B cell (primary cell): ENCODE data around the gene CARNS1. TPM values are rescaled to one million over a fixed set of nuclear protein-coding genes. Genes with fewer than 3 reads are reported as not detected.
A peak's percentile ranks its signal among the peaks of the same experiment; 100 is the strongest.

Experiments used
- ATAC-seq: fragments of 200-7000 bp; cut with Tn5 transposase; one replicate; pipeline ENCODE4 v1.10.0; 2021; ENCODE audit warnings: low read depth, mild to moderate bottlenecking, moderate number of reproducible peaks, moderate library complexity
- CTCF ChIA-PET: fragments of 350-600 bp; sonication (Branson Sonifier 250); formaldehyde crosslinking; loops from one replicate; lab custom pipeline; 2021; ENCODE audit warnings: antibody characterized with exemption, inconsistent platforms; lab: Charles Lee
- POLR2A ChIA-PET: fragments of 350-600 bp; sonication (Branson Sonifier 250); formaldehyde crosslinking; loops from one replicate; lab custom pipeline; 2021; ENCODE audit warnings: antibody characterized with exemption; lab: Charles Lee
- DNase-seq: peaks from one replicate; pipeline ENCODE4 v3.0.0; 2013
- H2AFZ ChIP-seq: 2 replicates; pipeline ENCODE4 v1.6.1; 2012; ENCODE audit warnings: mild to moderate bottlenecking, low read depth, low read length; ENCODE audit not compliant: insufficient read depth, poor library complexity, severe bottlenecking
- H3K27ac ChIP-seq, 2 donors: 1 replicate in 1 of 2; 2 replicates in 1 of 2; pipeline ENCODE4 v1.5.1; 2012 to 2013; ENCODE audit warnings: low read length in 2 of 2, mild to moderate bottlenecking in 2 of 2, moderate library complexity in 1 of 2
- H3K27me3 ChIP-seq, 4 experiments: fragments of 200-600 bp in 1 of 4; sonication (generic) in 1 of 4; replicated peaks in 1 of 4; 1 replicate in 2 of 4; 2 replicates in 2 of 4; pipeline versions ENCODE4 v1.6.1 to v1.7.0; 2013 to 2016; ENCODE audit warnings: low read length in 3 of 4, mild to moderate bottlenecking in 2 of 4, mixed read lengths in 1 of 4, moderate library complexity in 1 of 4; ENCODE audit not compliant: insufficient read depth in 4 of 4, control insufficient read depth in 3 of 4; ENCODE audit errors: control extremely low read depth in 1 of 4
- H3K36me3 ChIP-seq, 2 experiments: replicated peaks in 1 of 2; 1 replicate in 1 of 2; 2 replicates in 1 of 2; pipeline versions ENCODE4 v1.6.1 to v1.7.1; 2013; ENCODE audit warnings: low read length in 1 of 2; ENCODE audit not compliant: insufficient read depth in 2 of 2, control insufficient read depth in 1 of 2; ENCODE audit errors: control extremely low read depth in 1 of 2, extremely low read depth in 1 of 2
- H3K4me1 ChIP-seq, 2 donors: fragments of 200-600 bp in 1 of 2; sonication (generic) in 1 of 2; 1 replicate in 1 of 2; 2 replicates in 1 of 2; pipeline versions ENCODE4 v1.5.1 to v1.6.1; 2013 to 2017; ENCODE audit warnings: low read length in 2 of 2; ENCODE audit not compliant: control insufficient read depth in 2 of 2, insufficient read depth in 2 of 2
- H3K4me2 ChIP-seq: replicated peaks from 2 replicates; pipeline ENCODE3; 2012; ENCODE audit warnings: mild to moderate bottlenecking, low read depth, low read length; ENCODE audit not compliant: poor library complexity, severe bottlenecking
- H3K4me3 ChIP-seq, 5 experiments: fragments of 200-600 bp in 1 of 5; sonication (generic) in 1 of 5; 1 replicate in 3 of 5; 2 replicates in 2 of 5; pipeline versions ENCODE4 v1.5.1 to v1.7.0; 2011 to 2016; ENCODE audit warnings: low read length in 4 of 5, mild to moderate bottlenecking in 4 of 5, low read depth in 2 of 5, control low read depth in 1 of 5, moderate library complexity in 1 of 5; ENCODE audit not compliant: insufficient read depth in 1 of 5; ENCODE audit errors: control extremely low read depth in 1 of 5, extremely low read depth in 1 of 5
- H3K79me2 ChIP-seq: fragments of 200-600 bp; sonication (generic); one replicate; pipeline ENCODE4 v1.6.0; 2016; ENCODE audit warnings: low read length; ENCODE audit not compliant: control insufficient read depth, insufficient read depth
- H3K9ac ChIP-seq: fragments of 200-600 bp; sonication (generic); 2 replicates; pipeline ENCODE4 v1.6.1; 2017; ENCODE audit warnings: mild to moderate bottlenecking, low read length, moderate library complexity
- H3K9me3 ChIP-seq, 3 donors: one replicate each; pipeline versions ENCODE4 v1.6.1 to v1.7.1; 2013; ENCODE audit warnings: low read length in 2 of 3; ENCODE audit not compliant: control insufficient read depth in 2 of 3, insufficient read depth in 1 of 3; ENCODE audit errors: control extremely low read depth in 1 of 3
- H4K20me1 ChIP-seq: 2 replicates; pipeline ENCODE4 v1.6.0; 2012; ENCODE audit warnings: mild to moderate bottlenecking, low read length; ENCODE audit not compliant: insufficient read depth, control insufficient read depth, poor library complexity, severe bottlenecking
- H3K27ac Mint-ChIP-seq: one replicate; pipeline ENCODE4 v1.8.0; 2021; ENCODE audit warnings: mixed read lengths
- H3K27me3 Mint-ChIP-seq: one replicate; pipeline ENCODE4 v1.8.0; 2021; ENCODE audit warnings: mixed read lengths
- H3K4me1 Mint-ChIP-seq: one replicate; pipeline ENCODE4 v1.8.0; 2021; ENCODE audit warnings: mixed read lengths
- H3K4me3 Mint-ChIP-seq: one replicate; pipeline ENCODE4 v1.8.0; 2021; ENCODE audit warnings: mixed read lengths
- H3K9me3 Mint-ChIP-seq: one replicate; pipeline ENCODE4 v1.8.0; 2022; ENCODE audit warnings: mixed read lengths; ENCODE audit not compliant: insufficient read depth
- CTCF ChIP-seq: fragments of 200-600 bp; IDR thresholded peaks from one replicate; pipeline ENCODE4 v1.8.0; 2022; ENCODE audit warnings: antibody characterized with exemption, mild to moderate bottlenecking
- EZH2 ChIP-seq: IDR thresholded peaks from 2 replicates; pipeline ENCODE4 v1.6.1; 2012; ENCODE audit warnings: borderline replicate concordance, low read depth, mild to moderate bottlenecking, moderate library complexity, low read length; ENCODE audit not compliant: insufficient read depth, poor library complexity, severe bottlenecking
- WGBS: methylation state at CpG from one replicate; pipeline ENCODE4 v1.1.5; 2013; ENCODE audit warnings: missing lambda C conversion rate; ENCODE audit not compliant: insufficient coverage; 5-methylcytosine and 5-hydroxymethylcytosine counted together
- intact Hi-C: fragments of 100-400 bp; cut with micrococcal nuclease; formaldehyde crosslinking; loops from one replicate; pipeline ENCODE4 v1.10.0; 2022
- polyA plus RNA-seq: library from polyadenylated mRNA; depleted of rRNA; stranded (reverse); fragments of >200 nt; gene quantifications from 2 replicates; pipeline ENCODE4 v1.2.3, GENCODE V29; 2012
- total RNA-seq, 2 donors: library from RNA; stranded (reverse); fragments of 120-200 nt in 1 of 2; gene quantifications; 1 replicate in 1 of 2; 2 replicates in 1 of 2; pipeline versions ENCODE4 v1.2.3 to v1.2.4, GENCODE V29; 2013 to 2022

Gene CARNS1
- total and polyA plus RNA-seq, 2 donors (not counting 1 experiment from before 2014, with no cell fraction given): 24.1 to 41.1 TPM

- intact Hi-C loops: loop anchor here (1.0 to 2.0 kb wide), 3 partner anchors 9 to 17 kb away; partner anchors contain the start of genes PTPRCAP and RPS6KB2
- H3K9ac ChIP-seq: peak overlapping the region; percentile 68
- H3K27ac ChIP-seq: peak overlapping the region; percentile 43 to 71
Measured at GRCh38 chr11:67419325-67420049, 4.0 kb downstream of the CARNS1 start.

More at GRCh38 chr11:67419325-67420049, 4.0 kb downstream of the CARNS1 start:
- WGBS: 85% methylated on average over 18 of the region's 21 CpGs
- peaks cover 54% of the 10 kb centered on the region for H3K4me1 Mint-ChIP-seq
- peak overlapping the region; percentile 83 for H3K4me3 Mint-ChIP-seq
- no peaks in the 10 kb centered on the region for H4K20me1 ChIP-seq
- no peaks in the 10 kb centered on the region for H3K36me3 ChIP-seq
- peak overlapping the region; percentile 95 for H3K4me2 ChIP-seq
- H3K4me1 ChIP-seq: peaks cover 57 to 64% of the 10 kb centered on the region in 2 donors
- H3K27ac Mint-ChIP-seq: peak overlapping the region; percentile 91
- no peaks in the 10 kb centered on the region for H3K9me3 Mint-ChIP-seq
- ChIA-PET POLR2A (interaction anchor here (0.5 to 10.7 kb wide), 20 partner anchors 8 to 1911 kb away, joined by 3 to 195 read pairs (median 10); partner anchors contain the start of genes POLD4, PPP1CA, PTPRCAP and RAD9A), CTCF (interaction anchor here (0.6 to 10.4 kb wide), 18 partner anchors 7 to 74 kb away, joined by 3 to 121 read pairs (median 4); partner anchors contain the start of genes AIP, PPP1CA, PTPRCAP and RAD9A)
- ATAC-seq: no peak
- no peaks in the 10 kb centered on the region for H3K27me3 Mint-ChIP-seq
- no peaks in the 10 kb centered on the region for H3K27me3 ChIP-seq
- TF ChIP-seq CTCF (no peak), EZH2 (no peak)
- peaks cover 22% of the 10 kb centered on the region for H3K79me2 ChIP-seq
- peak overlapping the region; percentile 53 for H2AFZ ChIP-seq
- H3K4me3 ChIP-seq: peak overlapping the region in 4 of 5 experiments; percentile 32 to 38 (median 36)
- no peak for DNase-seq
- H3K9me3 ChIP-seq: no peaks in the 10 kb centered on the region
